MM.1S (cell line): Measurements from ENCODE around the gene PIK3R3.

Experiments
- CTCF ChIP-seq: fragments of 300-600 bp; sonication (generic); IDR thresholded peaks from 2 replicates; pipeline ENCODE4 v1.5.1; 2016; ENCODE audit warnings: antibody characterized with exemption, low read length, mixed read lengths
- EZH2 ChIP-seq: fragments of 300-600 bp; sonication (generic); optimal IDR thresholded peaks from 2 replicates; pipeline ENCODE3; 2017; ENCODE audit warnings: low read depth, mild to moderate bottlenecking, antibody characterized with exemption, low read length, mixed read lengths
- EZH2phosphoT487 ChIP-seq: fragments of 300-600 bp; sonication (generic); IDR thresholded peaks from 2 replicates; pipeline ENCODE4 v1.6.1; 2018; ENCODE audit warnings: antibody characterized with exemption, low read length

GRCh38 chr1:46112108-46112507, 20.3 kb downstream of the PIK3R3 start:
- TF ChIP-seq CTCF (no peak), EZH2 (no peak), EZH2phosphoT487 (no peak)
